ENCODE measurements around the gene SHB. TPM values are rescaled to one million over a fixed set of nuclear protein-coding genes. Genes with fewer than 3 reads are reported as not detected.
"Not testable (repeated sequence)": the region's sequence is repeated elsewhere in the genome, so short reads cannot be mapped to it uniquely, and the experiment has no call there.

Gene SHB
- total RNA-seq, 8 experiments from 2014 or later: 2.8 to 12.8 (median 8.7) TPM

DNA sequence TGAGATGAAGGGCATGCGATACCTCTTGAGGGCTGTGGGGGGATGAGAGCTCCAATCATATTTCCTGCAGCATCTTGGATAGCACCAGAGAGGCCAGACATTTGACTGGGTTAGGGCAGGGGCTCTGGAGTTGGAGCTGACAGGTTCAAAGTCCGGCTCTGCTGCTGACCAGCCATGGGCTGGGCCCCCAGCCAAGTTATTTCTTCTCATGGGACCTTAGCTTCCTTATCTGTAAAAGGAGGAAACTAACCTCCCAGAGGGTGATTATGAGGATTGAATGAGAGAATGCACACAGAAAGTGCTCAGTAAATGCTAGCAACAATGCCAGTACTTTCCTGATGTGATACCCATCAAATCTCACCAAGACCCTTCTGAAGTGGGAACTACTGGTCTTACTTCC lies 99.9 kb downstream of the SHB start:
- in situ Hi-C loops (cut with MboI; ENCODE audit: low pct_unique_long_range_greater_than_20kb in 2 of 9, low sequenced_read_pairs in 9 of 9, unreplicated experiment in 9 of 9): loop anchor here in 1 of 9 experiments (25.0 kb wide), 1 partner anchor 268 kb away; no protein-coding TSS in a partner anchor
- Histone ChIP-seq H3K27ac (no peak overlapping the region), H3K4me3 (no peak overlapping the region), H3K4me1 (replicated peaks in 1 of 2) (peaks cover 3 to 7% of the 10 kb centered on the region in 2 donors)
- no peak for ATAC-seq (replicated peaks in 6 of 8)
- WGBS, 10 experiments: 86 to 93% (median 90%) methylated on average over 2 of the region's 2 CpGs; no CpG with 5 or more reads in 7 of the 10 experiments

- in situ Hi-C loops (cut with MboI; ENCODE audit: low pct_unique_long_range_greater_than_20kb in 2 of 9, low sequenced_read_pairs in 9 of 9, unreplicated experiment in 9 of 9): loop anchor here in 1 of 9 experiments (25.0 kb wide), 1 partner anchor 269 kb away; no protein-coding TSS in a partner anchor
- 7 to 100% (median 54%) methylated on average over 1 to 4 of the region's 4 CpGs; no CpG with 5 or more reads in 3 of the 10 experiments for WGBS, 10 experiments
- H3K27ac ChIP-seq: no peak overlapping the region
- ATAC-seq (replicated peaks in 6 of 8): no peak
- H3K4me1 ChIP-seq (replicated peaks in 1 of 2): peaks cover 8 to 11% of the 10 kb centered on the region in 2 donors
- H3K4me3 ChIP-seq: no peak overlapping the region
Observed at GRCh38 chr9:37968228-37968701, 100.8 kb downstream of the SHB start.

DNA sequence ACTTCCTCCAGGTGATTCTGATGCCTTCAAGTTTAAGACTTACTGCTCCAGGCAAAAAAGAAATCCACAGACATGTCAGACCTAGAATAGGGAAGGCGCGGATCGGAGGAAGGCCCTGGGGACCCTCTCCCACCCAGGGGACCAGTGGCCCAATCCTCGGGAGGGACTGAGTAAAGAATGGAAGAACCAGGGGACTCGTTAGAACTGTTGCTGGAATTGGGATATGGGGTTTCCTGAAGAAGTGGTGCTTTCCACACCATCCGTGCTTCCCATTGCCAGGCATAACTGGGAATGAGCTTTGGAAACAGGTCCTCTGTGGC lies 101.3 kb downstream of the SHB start:
- Histone ChIP-seq H3K4me1 (replicated peaks in 1 of 2) (peaks cover 8 to 11% of the 10 kb centered on the region in 2 donors), H3K27ac (no peak overlapping the region), H3K4me3 (no peak overlapping the region)
- 83 to 100% (median 97%) methylated on average over 1 to 6 of the region's 6 CpGs; no CpG with 5 or more reads in 4 of the 10 experiments for WGBS, 10 experiments
- in situ Hi-C loops (cut with MboI; ENCODE audit: low pct_unique_long_range_greater_than_20kb in 2 of 9, low sequenced_read_pairs in 9 of 9, unreplicated experiment in 9 of 9): loop anchor here in 1 of 9 experiments (25.0 kb wide), 1 partner anchor 270 kb away; no protein-coding TSS in a partner anchor
- no peak for ATAC-seq (replicated peaks in 6 of 8)

DNA sequence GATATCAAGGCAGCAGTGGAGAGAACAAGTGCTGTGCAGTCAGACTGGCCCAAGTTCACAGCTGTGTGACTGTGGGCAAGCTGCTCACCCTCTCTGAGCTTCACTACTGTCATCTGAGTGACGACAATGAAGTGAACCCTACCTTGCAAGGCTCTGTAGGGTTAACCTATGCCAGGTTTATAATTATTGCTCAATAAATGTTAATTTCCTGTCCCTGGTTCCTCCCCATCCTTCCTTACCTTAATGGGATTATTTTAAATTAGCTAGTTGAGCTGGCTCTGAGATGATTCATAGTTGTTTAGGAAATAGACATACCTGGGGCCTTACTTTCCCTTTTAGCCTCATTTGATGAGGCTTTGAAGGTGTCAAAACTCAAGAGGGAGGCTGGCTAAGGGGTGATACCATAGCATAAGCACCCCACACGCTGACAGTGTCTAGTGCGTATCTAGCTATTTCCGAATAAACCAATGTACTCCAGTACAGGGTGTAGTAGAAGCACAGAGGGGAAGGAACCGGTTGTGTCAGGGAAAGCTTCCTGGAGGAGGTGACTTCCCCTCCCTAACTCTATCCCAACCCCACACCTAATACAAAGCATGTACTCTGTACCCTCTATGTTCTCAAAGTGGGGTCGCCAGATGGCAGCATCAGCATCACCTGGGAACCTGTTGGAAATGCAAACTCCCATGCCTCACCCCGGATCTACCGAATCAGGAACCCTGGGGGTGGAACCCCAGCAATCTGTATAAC lies 101.8 kb downstream of the SHB start:
- no peak overlapping the region for H3K27ac ChIP-seq

DNA sequence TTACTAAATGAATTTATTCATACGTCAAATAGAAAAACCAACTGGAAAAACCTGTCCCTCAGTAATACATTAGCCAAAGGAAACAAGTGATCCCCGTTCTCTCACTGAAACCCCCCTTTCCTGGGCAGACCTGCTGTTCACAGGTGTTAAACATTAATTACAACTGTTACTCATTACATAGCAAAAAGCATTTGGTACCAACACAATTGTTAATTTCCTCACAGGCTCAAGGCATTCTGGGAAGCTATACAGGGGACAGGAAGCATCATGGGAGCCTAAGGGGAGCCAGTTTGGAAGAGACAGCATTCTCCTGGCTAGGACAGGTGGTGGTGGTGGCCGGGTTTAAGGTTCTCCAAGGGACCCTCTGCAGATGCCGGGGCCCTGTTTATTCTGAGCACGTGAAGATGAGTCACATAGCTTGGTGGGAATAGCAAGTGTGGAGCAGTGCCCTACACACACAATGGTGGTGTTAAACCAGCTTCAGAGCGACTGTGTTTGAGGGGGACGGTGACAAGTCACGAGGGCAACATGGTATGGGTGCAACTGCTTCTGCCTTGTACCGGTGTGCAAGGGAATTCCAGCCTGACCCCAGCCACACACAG lies 102.5 kb downstream of the SHB start:
- in situ Hi-C loops (cut with MboI; ENCODE audit: low pct_unique_long_range_greater_than_20kb in 2 of 9, low sequenced_read_pairs in 9 of 9, unreplicated experiment in 9 of 9): loop anchor here in 1 of 9 experiments (25.0 kb wide), 1 partner anchor 271 kb away; no protein-coding TSS in a partner anchor
- no peak overlapping the region for H3K27ac ChIP-seq

More for the DNA sequence above, 101.8 kb downstream of the SHB start:
- peaks cover 8 to 11% of the 10 kb centered on the region in 2 donors for H3K4me1 ChIP-seq (replicated peaks in 1 of 2)
- in situ Hi-C loops (cut with MboI; ENCODE audit: low pct_unique_long_range_greater_than_20kb in 2 of 9, low sequenced_read_pairs in 9 of 9, unreplicated experiment in 9 of 9): loop anchor here in 1 of 9 experiments (25.0 kb wide), 1 partner anchor 270 kb away; no protein-coding TSS in a partner anchor
- WGBS, 10 experiments: 80 to 100% (median 96%) methylated on average over 1 to 5 of the region's 8 CpGs; no CpG with 5 or more reads in 2 of the 10 experiments
- no peak overlapping the region for H3K4me3 ChIP-seq
- ATAC-seq (replicated peaks in 6 of 8): no peak

GRCh38 chr9:37965676-37966345 lies 103.2 kb downstream of the SHB start:
- WGBS, 10 experiments: 71 to 100% (median 96%) methylated on average over 1 to 5 of the region's 7 CpGs; no CpG with 5 or more reads in 6 of the 10 experiments
- in situ Hi-C loops (cut with MboI; ENCODE audit: low pct_unique_long_range_greater_than_20kb in 2 of 9, low sequenced_read_pairs in 9 of 9, unreplicated experiment in 9 of 9): loop anchor here in 1 of 9 experiments (25.0 kb wide), 1 partner anchor 271 kb away; no protein-coding TSS in a partner anchor

More for the DNA sequence above, 102.5 kb downstream of the SHB start:
- no peak overlapping the region for H3K4me3 ChIP-seq
- WGBS, 10 experiments: 54 to 100% (median 72%) methylated on average over 1 to 5 of the region's 9 CpGs; no CpG with 5 or more reads in 1 of the 10 experiments
- peaks cover 8 to 11% of the 10 kb centered on the region in 2 donors for H3K4me1 ChIP-seq (replicated peaks in 1 of 2)
- ATAC-seq (replicated peaks in 6 of 8): peak in 5 of 8 experiments; percentile 8 to 63 (median 31)

DNA sequence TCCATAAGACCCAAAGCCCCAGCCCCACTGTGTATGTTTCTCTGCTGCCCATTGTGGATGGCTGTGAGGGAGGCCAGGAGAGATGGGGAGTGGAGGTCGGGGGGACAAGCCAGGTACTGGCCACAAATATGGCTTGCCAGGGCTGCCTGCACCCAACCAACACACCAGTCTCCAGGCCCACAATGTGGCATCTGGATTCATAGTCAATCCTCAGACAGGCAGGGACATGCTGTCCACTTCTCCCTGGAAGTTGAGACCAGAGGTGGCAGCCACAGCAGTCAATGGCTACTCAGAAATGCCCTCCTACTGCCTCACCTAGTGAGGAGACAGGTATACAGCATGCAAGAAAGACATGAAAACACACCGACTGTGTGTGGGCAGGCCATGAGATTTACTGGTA lies 103.9 kb downstream of the SHB start:
- in situ Hi-C loops (cut with MboI; ENCODE audit: low pct_unique_long_range_greater_than_20kb in 2 of 9, low sequenced_read_pairs in 9 of 9, unreplicated experiment in 9 of 9): loop anchor here in 1 of 9 experiments (25.0 kb wide), 1 partner anchor 272 kb away; no protein-coding TSS in a partner anchor
- ATAC-seq (replicated peaks in 6 of 8): no peak
- H3K27ac ChIP-seq: no peak overlapping the region
- no peak overlapping the region for H3K4me3 ChIP-seq
- WGBS, 10 experiments: 80 to 100% (median 86%) methylated on average over 1 of the region's 2 CpGs; no CpG with 5 or more reads in 7 of the 10 experiments
- peaks cover 8 to 11% of the 10 kb centered on the region in 2 donors for H3K4me1 ChIP-seq (replicated peaks in 1 of 2)

More at GRCh38 chr9:37965676-37966345, 103.2 kb downstream of the SHB start:
- H3K4me3 ChIP-seq; H3K27ac ChIP-seq; ATAC-seq (replicated peaks in 6 of 8): not testable (repeated sequence)
- peaks cover 8 to 11% of the 10 kb centered on the region in 2 donors for H3K4me1 ChIP-seq (replicated peaks in 1 of 2)

DNA sequence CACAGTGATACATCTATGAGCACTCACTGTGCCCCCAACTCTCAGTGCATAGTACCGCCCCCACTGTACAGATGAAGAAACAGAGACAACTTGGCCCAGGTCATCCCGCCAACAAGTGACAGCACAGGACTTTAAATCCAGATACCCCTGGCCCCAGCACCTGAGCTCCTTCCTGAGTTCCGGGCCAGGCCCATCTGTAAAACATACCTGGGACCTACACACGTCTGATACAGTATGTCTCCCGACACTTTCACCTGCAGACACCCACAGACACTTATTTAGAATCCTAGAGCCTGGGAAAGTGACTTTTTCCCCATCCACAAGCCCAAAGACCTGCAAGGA lies 104.3 kb downstream of the SHB start:
- in situ Hi-C loops (cut with MboI; ENCODE audit: low pct_unique_long_range_greater_than_20kb in 2 of 9, low sequenced_read_pairs in 9 of 9, unreplicated experiment in 9 of 9): loop anchor here in 1 of 9 experiments (25.0 kb wide), 1 partner anchor 273 kb away; no protein-coding TSS in a partner anchor
- peaks cover 8 to 11% of the 10 kb centered on the region in 2 donors for H3K4me1 ChIP-seq (replicated peaks in 1 of 2)
- H3K4me3 ChIP-seq: no peak overlapping the region
- ATAC-seq (replicated peaks in 6 of 8): no peak
- 100% methylated on average over 2 of the region's 5 CpGs; no CpG with 5 or more reads in 8 of the 10 experiments for WGBS, 10 experiments
- H3K27ac ChIP-seq: no peak overlapping the region

DNA sequence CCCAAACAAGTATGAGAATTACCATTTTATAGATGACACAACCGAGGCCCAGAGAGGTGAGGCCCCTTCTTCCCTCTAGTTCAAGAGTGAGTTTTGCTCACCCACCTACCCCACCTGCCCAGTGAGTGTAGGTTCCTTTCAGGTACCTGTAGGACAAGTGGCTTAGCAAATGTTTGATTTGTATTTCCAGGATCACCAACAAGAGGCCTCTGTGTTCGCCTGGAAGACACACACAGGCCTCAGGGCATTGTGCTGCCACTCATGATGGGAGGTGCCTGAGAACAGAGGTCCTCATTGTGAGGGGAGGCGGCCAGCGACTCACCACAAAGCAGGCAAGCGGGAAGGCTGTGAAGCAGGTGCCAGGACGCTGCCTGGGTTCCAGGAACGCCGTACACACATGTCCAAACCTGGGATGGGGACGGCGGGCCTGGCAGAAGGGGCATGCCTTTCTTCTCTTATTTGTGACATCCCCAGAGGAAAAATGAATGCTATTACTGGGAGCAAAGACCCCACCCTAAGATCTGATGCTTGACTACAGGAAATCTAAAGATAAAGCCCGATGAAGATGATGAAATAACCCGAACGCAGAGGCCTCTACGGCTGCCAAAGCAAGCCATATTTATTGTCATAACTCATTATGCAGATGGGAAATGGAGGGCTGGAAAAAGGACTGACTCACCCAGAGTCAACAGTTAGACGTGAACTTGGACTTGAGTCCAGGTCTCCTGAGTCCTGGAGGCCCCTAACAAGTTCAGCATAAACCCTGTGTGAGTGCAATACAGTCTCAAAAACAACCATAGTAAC lies 104.9 kb downstream of the SHB start:
- H3K4me3 ChIP-seq: no peak overlapping the region
- peak overlapping the region in 1 of 2 donors; percentile 11 for H3K27ac ChIP-seq
- in situ Hi-C loops (cut with MboI; ENCODE audit: low pct_unique_long_range_greater_than_20kb in 2 of 9, low sequenced_read_pairs in 9 of 9, unreplicated experiment in 9 of 9): loop anchor here in 1 of 9 experiments (25.0 kb wide), 1 partner anchor 273 kb away; no protein-coding TSS in a partner anchor
- peak; percentile 79 to 88 (median 84) for ATAC-seq (replicated peaks in 6 of 8)
- peaks cover 8 to 11% of the 10 kb centered on the region in 2 donors for H3K4me1 ChIP-seq (replicated peaks in 1 of 2)
- WGBS, 10 experiments: 27 to 79% (median 63%) methylated on average over 3 to 14 of the region's 15 CpGs; no CpG with 5 or more reads in 3 of the 10 experiments

DNA sequence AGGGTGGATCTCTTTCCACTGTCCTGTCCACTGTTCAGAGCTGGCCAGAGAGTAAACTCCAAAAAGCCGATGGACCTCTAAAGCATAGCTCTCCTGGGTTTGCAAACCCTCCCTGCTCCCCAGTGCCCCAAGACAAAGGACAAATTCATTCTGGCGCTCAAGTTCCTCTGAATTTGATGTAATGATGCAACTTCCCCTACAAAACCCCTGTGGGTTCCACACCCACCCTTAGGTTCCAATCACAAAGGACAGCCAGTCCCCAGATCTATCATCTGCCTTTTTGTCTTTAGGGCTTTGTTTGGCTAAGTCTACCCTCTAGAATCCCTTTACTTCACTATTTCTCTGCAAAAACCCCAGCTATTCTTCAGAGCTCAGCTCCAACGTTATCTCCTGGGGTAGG lies 107.7 kb downstream of the SHB start:
- Histone ChIP-seq H3K4me1 (replicated peaks in 1 of 2) (peaks cover 8 to 11% of the 10 kb centered on the region in 2 donors), H3K4me3 (no peak overlapping the region), H3K27ac (no peak overlapping the region)
- 80 to 100% (median 100%) methylated on average over 1 to 2 of the region's 3 CpGs; no CpG with 5 or more reads in 3 of the 10 experiments for WGBS, 10 experiments
- in situ Hi-C loops (cut with MboI; ENCODE audit: low pct_unique_long_range_greater_than_20kb in 2 of 9, low sequenced_read_pairs in 9 of 9, unreplicated experiment in 9 of 9): loop anchor here in 1 of 9 experiments (25.0 kb wide), 1 partner anchor 276 kb away; no protein-coding TSS in a partner anchor
- no peak for ATAC-seq (replicated peaks in 6 of 8)

GRCh38 chr9:37960631-37961030 lies 108.4 kb downstream of the SHB start:
- ATAC-seq (replicated peaks in 6 of 8): no peak
- Histone ChIP-seq H3K27ac (no peak overlapping the region), H3K4me1 (replicated peaks in 1 of 2) (peaks cover 8 to 11% of the 10 kb centered on the region in 2 donors), H3K4me3 (no peak overlapping the region)
- 80 to 100% (median 83%) methylated on average over 2 to 3 of the region's 3 CpGs; no CpG with 5 or more reads in 7 of the 10 experiments for WGBS, 10 experiments
- in situ Hi-C loops (cut with MboI; ENCODE audit: low pct_unique_long_range_greater_than_20kb in 2 of 9, low sequenced_read_pairs in 9 of 9, unreplicated experiment in 9 of 9): loop anchor here in 1 of 9 experiments (25.0 kb wide), 1 partner anchor 277 kb away; no protein-coding TSS in a partner anchor
